Stimulated activated CD8-positive, alpha-beta memory T cell treated with anti-CD3 and anti-CD28 coated beads, Interleukin-7, amount 100 ng/mL, for 24 hours (primary cell): ENCODE data around the gene DCAF16.

Experiments
- DNase-seq: peaks from one replicate; pipeline ENCODE4 v3.0.0-alpha.2; 2020; ENCODE audit warnings: low read depth

DCAF16 gene

GRCh38 chr4:17781300-17782287 is 29.0 kb downstream of the DCAF16 start, which contains the start of gene FAM184B:
Gene FAM184B, minus strand, starts transcription at chr4:17781621. Its CDS starts 322 bp downstream, at chr4:17781299.
- no peak for DNase-seq

- DNase-seq = no peak
Observed at GRCh38 chr4:17780501-17781299, 29.9 kb downstream of the DCAF16 start.

GRCh38 chr4:17778431-17778830 is 32.1 kb downstream of the DCAF16 start:
- DNase-seq = no peak

- no peak for DNase-seq
Observed at GRCh38 chr4:17773135-17773698, 37.3 kb downstream of the DCAF16 start.

- no peak for DNase-seq
Observed at GRCh38 chr4:17771284-17771908, 39.2 kb downstream of the DCAF16 start.

GRCh38 chr4:17770845-17771244 is 39.7 kb downstream of the DCAF16 start:
- no peak for DNase-seq

- DNase-seq = no peak
Observed at GRCh38 chr4:17769406-17770174, 41.0 kb downstream of the DCAF16 start.

GRCh38 chr4:17766826-17767458 is 43.6 kb downstream of the DCAF16 start:
- no peak for DNase-seq

- DNase-seq = no peak
Observed at GRCh38 chr4:17765514-17766286, 44.9 kb downstream of the DCAF16 start.

GRCh38 chr4:17763931-17764330 is 46.6 kb downstream of the DCAF16 start:
- DNase-seq = no peak

GRCh38 chr4:17763416-17763815 is 47.1 kb downstream of the DCAF16 start:
- DNase-seq = no peak

- DNase-seq = no peak
Observed at GRCh38 chr4:17762726-17763125, 47.8 kb downstream of the DCAF16 start.

- DNase-seq = no peak
Observed at GRCh38 chr4:17761062-17761461, 49.5 kb downstream of the DCAF16 start.

GRCh38 chr4:17760626-17761025 is 49.9 kb downstream of the DCAF16 start:
- no peak for DNase-seq

GRCh38 chr4:17758485-17758884 is 52.1 kb downstream of the DCAF16 start:
- no peak for DNase-seq

GRCh38 chr4:17757621-17758020 is 52.9 kb downstream of the DCAF16 start:
- DNase-seq = no peak

GRCh38 chr4:17753646-17754045 is 56.9 kb downstream of the DCAF16 start:
- no peak for DNase-seq
